MM.1S (cell line): ENCODE results near the gene ARHGAP44.
A peak's percentile ranks its signal among the peaks of the same experiment; 100 is the strongest.

Source experiments
- DNase-seq: peaks from one replicate; pipeline ENCODE4 v3.0.0-alpha.2; 2015
- H2AFZ ChIP-seq: fragments of 300-600 bp; sonication (generic); 2 replicates; pipeline ENCODE4 v1.6.0; 2016; ENCODE audit warnings: antibody characterized with exemption, low read length
- H3F3A ChIP-seq: fragments of 300-600 bp; sonication (generic); 2 replicates; pipeline ENCODE4 v1.6.1; 2016; ENCODE audit warnings: mild to moderate bottlenecking, antibody characterized with exemption, low read length, moderate library complexity, mixed read lengths; ENCODE audit not compliant: insufficient read depth
- H3K27ac ChIP-seq: fragments of 300-600 bp; sonication (generic); 2 replicates; pipeline ENCODE4 v1.5.1; 2016; ENCODE audit warnings: mild to moderate bottlenecking, low read length
- H3K27me3 ChIP-seq: fragments of 300-600 bp; sonication (generic); replicated peaks from 2 replicates; pipeline ENCODE4 v1.6.0; 2016; ENCODE audit warnings: low read length; ENCODE audit not compliant: insufficient read depth
- H3K36me3 ChIP-seq: fragments of 300-600 bp; sonication (generic); replicated peaks from 2 replicates; pipeline ENCODE4 v1.6.1; 2016; ENCODE audit warnings: mild to moderate bottlenecking, low read length, mixed read lengths; ENCODE audit not compliant: insufficient read depth
- H3K4me1 ChIP-seq: fragments of 300-600 bp; sonication (generic); 2 replicates; pipeline ENCODE4 v1.6.1; 2016; ENCODE audit warnings: low read length, mixed read lengths
- H3K4me2 ChIP-seq: fragments of 300-600 bp; sonication (generic); 2 replicates; pipeline ENCODE4 v1.6.0; 2016; ENCODE audit warnings: low read depth, low read length
- H3K4me3 ChIP-seq: fragments of 300-600 bp; sonication (generic); 2 replicates; pipeline ENCODE4 v1.5.1; 2016; ENCODE audit warnings: low read length, mixed read lengths
- H3K79me2 ChIP-seq: fragments of 300-600 bp; sonication (generic); 2 replicates; pipeline ENCODE4 v1.6.1; 2016; ENCODE audit warnings: mixed run types, low read length, mixed read lengths
- H3K9ac ChIP-seq: fragments of 300-600 bp; sonication (generic); 2 replicates; pipeline ENCODE4 v1.6.1; 2016; ENCODE audit warnings: low read length, mixed read lengths
- H3K9me2 ChIP-seq: fragments of 300-600 bp; sonication (generic); replicated peaks from 2 replicates; pipeline ENCODE4 v1.6.1; 2016; ENCODE audit warnings: mild to moderate bottlenecking, low read length, mixed read lengths; ENCODE audit not compliant: insufficient read depth
- H3K9me3 ChIP-seq: fragments of 300-600 bp; sonication (generic); replicated peaks from 2 replicates; pipeline ENCODE4 v1.6.1; 2016; ENCODE audit warnings: mild to moderate bottlenecking, low read length, mixed read lengths; ENCODE audit not compliant: insufficient read depth
- H4K20me1 ChIP-seq: fragments of 300-600 bp; sonication (generic); 2 replicates; pipeline ENCODE4 v1.6.1; 2016; ENCODE audit warnings: mild to moderate bottlenecking, low read length, moderate library complexity, mixed read lengths; ENCODE audit not compliant: insufficient read depth
- CTCF ChIP-seq: fragments of 300-600 bp; sonication (generic); IDR thresholded peaks from 2 replicates; pipeline ENCODE4 v1.5.1; 2016; ENCODE audit warnings: antibody characterized with exemption, low read length, mixed read lengths
- EZH2 ChIP-seq: fragments of 300-600 bp; sonication (generic); optimal IDR thresholded peaks from 2 replicates; pipeline ENCODE3; 2017; ENCODE audit warnings: low read depth, mild to moderate bottlenecking, antibody characterized with exemption, low read length, mixed read lengths
- EZH2phosphoT487 ChIP-seq: fragments of 300-600 bp; sonication (generic); IDR thresholded peaks from 2 replicates; pipeline ENCODE4 v1.6.1; 2018; ENCODE audit warnings: antibody characterized with exemption, low read length

The ARHGAP44 gene

GRCh38 chr17:13031718-13032350, 242.5 kb downstream of the ARHGAP44 start:
- Histone ChIP-seq H3K4me1 (no peaks in the 10 kb centered on the region), H3K4me3 (no peak overlapping the region), H3K9me3 (no peaks in the 10 kb centered on the region), H3K9ac (no peak overlapping the region), H3F3A (no peaks in the 10 kb centered on the region), H3K4me2 (no peak overlapping the region), H3K27ac (no peak overlapping the region), H2AFZ (peak overlapping the region; percentile 30; the same call in 1 of the 2 replicates), H3K36me3 (no peaks in the 10 kb centered on the region), H3K79me2 (no peaks in the 10 kb centered on the region), H3K9me2 (no peaks in the 10 kb centered on the region), H3K27me3 (no peaks in the 10 kb centered on the region), H4K20me1 (no peaks in the 10 kb centered on the region)
- TF ChIP-seq EZH2: no peak
- TF ChIP-seq CTCF: peak; percentile 77
- DNase-seq: peak; percentile 49

GRCh38 chr17:13035420-13035819, 246.1 kb downstream of the ARHGAP44 start:
- Histone ChIP-seq H3K9me2 (no peaks in the 10 kb centered on the region), H3K4me2 (no peak overlapping the region), H3K4me3 (no peak overlapping the region), H3K27ac (no peak overlapping the region), H4K20me1 (no peaks in the 10 kb centered on the region), H2AFZ (no peak overlapping the region), H3K36me3 (no peaks in the 10 kb centered on the region), H3K27me3 (no peaks in the 10 kb centered on the region), H3K9ac (no peak overlapping the region), H3K9me3 (no peaks in the 10 kb centered on the region), H3K79me2 (no peaks in the 10 kb centered on the region), H3K4me1 (no peaks in the 10 kb centered on the region), H3F3A (no peaks in the 10 kb centered on the region)
- TF ChIP-seq CTCF (no peak), EZH2 (no peak), EZH2phosphoT487 (no peak)
- DNase-seq: no peak

- Histone ChIP-seq H3K9me2 (no peaks in the 10 kb centered on the region), H3K27me3 (no peaks in the 10 kb centered on the region), H3F3A (no peaks in the 10 kb centered on the region), H3K9ac (no peak overlapping the region), H4K20me1 (no peaks in the 10 kb centered on the region), H3K79me2 (no peaks in the 10 kb centered on the region), H3K4me2 (no peak overlapping the region), H3K9me3 (no peaks in the 10 kb centered on the region), H3K27ac (no peak overlapping the region), H3K4me1 (no peaks in the 10 kb centered on the region), H3K4me3 (no peak overlapping the region), H2AFZ (no peak overlapping the region), H3K36me3 (no peaks in the 10 kb centered on the region)
- DNase-seq: no peak
- TF ChIP-seq CTCF: no peak
- no peak for TF ChIP-seq EZH2phosphoT487
- no peak for TF ChIP-seq EZH2
Measured at GRCh38 chr17:13036751-13037150, 247.5 kb downstream of the ARHGAP44 start.
